ENCODE data around the gene PXT1. TPM values are rescaled to one million over a fixed set of nuclear protein-coding genes. Genes with fewer than 3 reads are reported as not detected.

Gene PXT1
- total RNA-seq, 1 donor from 2014 or later = not detected

- Histone ChIP-seq H3K4me1 (peaks cover 3% of the 10 kb centered on the region), H3K9me3 (no peaks in the 10 kb centered on the region), H3K36me3 (no peaks in the 10 kb centered on the region), H3K27ac (no peak overlapping the region), H3K27me3 (no peaks in the 10 kb centered on the region), H3K4me3 (no peak overlapping the region)
- no peak for DNase-seq
- no peak for TF ChIP-seq CTCF (IDR thresholded peaks at IDR 0.05)
- intact Hi-C loops (cut with DNase I) = no loop called here
- ATAC-seq = no peak
Observed at GRCh38 chr6:36381502-36382389, 60.9 kb downstream of the PXT1 start.

- H3K36me3 ChIP-seq = no peaks in the 10 kb centered on the region
- H3K4me1 ChIP-seq = no peaks in the 10 kb centered on the region
- no peak overlapping the region for H3K4me3 ChIP-seq
- TF ChIP-seq CTCF (IDR thresholded peaks at IDR 0.05) = no peak
- no peak for ATAC-seq
- intact Hi-C loops (cut with DNase I) = no loop called here
- no peak for DNase-seq
- no peaks in the 10 kb centered on the region for H3K27me3 ChIP-seq
- H3K9me3 ChIP-seq = no peaks in the 10 kb centered on the region
- no peak overlapping the region for H3K27ac ChIP-seq
Observed at GRCh38 chr6:36380166-36380565, 62.5 kb downstream of the PXT1 start.

- no peak for TF ChIP-seq CTCF (IDR thresholded peaks at IDR 0.05)
- Histone ChIP-seq H3K27ac (no peak overlapping the region), H3K9me3 (no peaks in the 10 kb centered on the region), H3K4me3 (no peak overlapping the region), H3K36me3 (no peaks in the 10 kb centered on the region), H3K4me1 (no peaks in the 10 kb centered on the region), H3K27me3 (no peaks in the 10 kb centered on the region)
- DNase-seq (no peak), ATAC-seq (no peak)
- intact Hi-C loops (cut with DNase I) = no loop called here
Observed at GRCh38 chr6:36378936-36379335, 63.7 kb downstream of the PXT1 start.

- no peaks in the 10 kb centered on the region for H3K4me1 ChIP-seq
- no peaks in the 10 kb centered on the region for H3K36me3 ChIP-seq
- no peak overlapping the region for H3K4me3 ChIP-seq
- no peaks in the 10 kb centered on the region for H3K27me3 ChIP-seq
- no peak for TF ChIP-seq CTCF (IDR thresholded peaks at IDR 0.05)
- DNase-seq (no peak), ATAC-seq (no peak)
- intact Hi-C loops (cut with DNase I) = no loop called here
- no peak overlapping the region for H3K27ac ChIP-seq
- H3K9me3 ChIP-seq = no peaks in the 10 kb centered on the region
Observed at GRCh38 chr6:36378243-36378920, 64.3 kb downstream of the PXT1 start.

GRCh38 chr6:36377594-36377993, 65.1 kb downstream of the PXT1 start:
- intact Hi-C loops (cut with DNase I) = no loop called here
- Histone ChIP-seq H3K9me3 (no peaks in the 10 kb centered on the region), H3K4me1 (no peaks in the 10 kb centered on the region), H3K4me3 (no peak overlapping the region), H3K27ac (no peak overlapping the region), H3K27me3 (no peaks in the 10 kb centered on the region), H3K36me3 (no peaks in the 10 kb centered on the region)
- DNase-seq = no peak
- no peak for TF ChIP-seq CTCF (IDR thresholded peaks at IDR 0.05)
- ATAC-seq = no peak

Data from upper lobe of right lung (tissue), 1 donor.